Measurements from ENCODE around the gene PFKFB4.

DNA sequence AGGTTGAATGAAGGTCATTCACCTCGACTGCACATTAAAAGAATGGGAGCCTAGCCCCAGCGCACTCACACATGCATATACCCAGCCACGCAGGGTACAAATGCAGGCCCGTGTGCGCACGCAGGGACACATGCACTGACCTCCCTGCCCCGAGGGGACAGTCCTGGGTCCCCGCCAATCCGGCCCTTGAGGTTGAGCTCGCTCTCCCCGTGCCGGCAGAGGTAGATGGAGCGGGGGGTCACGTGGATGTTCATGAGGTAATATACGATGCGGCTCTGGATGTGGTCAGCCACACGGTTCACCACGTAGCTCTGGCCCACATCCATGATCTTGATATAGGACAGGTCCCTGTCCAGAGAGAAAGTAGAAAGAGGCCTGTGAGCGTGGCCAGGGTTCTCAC lies 20.5 kb downstream of the PFKFB4 start:
- TF ChIP-seq, protein P1, sequence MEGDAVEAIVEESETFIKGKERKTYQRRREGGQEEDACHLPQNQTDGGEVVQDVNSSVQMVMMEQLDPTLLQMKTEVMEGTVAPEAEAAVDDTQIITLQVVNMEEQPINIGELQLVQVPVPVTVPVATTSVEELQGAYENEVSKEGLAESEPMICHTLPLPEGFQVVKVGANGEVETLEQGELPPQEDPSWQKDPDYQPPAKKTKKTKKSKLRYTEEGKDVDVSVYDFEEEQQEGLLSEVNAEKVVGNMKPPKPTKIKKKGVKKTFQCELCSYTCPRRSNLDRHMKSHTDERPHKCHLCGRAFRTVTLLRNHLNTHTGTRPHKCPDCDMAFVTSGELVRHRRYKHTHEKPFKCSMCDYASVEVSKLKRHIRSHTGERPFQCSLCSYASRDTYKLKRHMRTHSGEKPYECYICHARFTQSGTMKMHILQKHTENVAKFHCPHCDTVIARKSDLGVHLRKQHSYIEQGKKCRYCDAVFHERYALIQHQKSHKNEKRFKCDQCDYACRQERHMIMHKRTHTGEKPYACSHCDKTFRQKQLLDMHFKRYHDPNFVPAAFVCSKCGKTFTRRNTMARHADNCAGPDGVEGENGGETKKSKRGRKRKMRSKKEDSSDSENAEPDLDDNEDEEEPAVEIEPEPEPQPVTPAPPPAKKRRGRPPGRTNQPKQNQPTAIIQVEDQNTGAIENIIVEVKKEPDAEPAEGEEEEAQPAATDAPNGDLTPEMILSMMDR (IDR thresholded peaks at IDR 0.05) = no peak
- TF ChIP-seq POLR2AphosphoS5 (IDR thresholded peaks at IDR 0.05) = no peak
